Central memory CD8-positive, alpha-beta T cell (primary cell): ENCODE measurements around the gene KRT2.
"Not testable (repeated sequence)": the region's sequence is repeated elsewhere in the genome, so short reads cannot be mapped to it uniquely, and the experiment has no call there.

Experiments
- ATAC-seq: fragments of 150-1000 bp; cut with Tn5 transposase; replicated peaks from 2 replicates; pipeline ENCODE4 v1.10.0; 2022; ENCODE audit warnings: mild to moderate bottlenecking, moderate FRiP score, moderate number of reproducible peaks; ENCODE audit not compliant: poor library complexity, severe bottlenecking; ENCODE audit errors: extremely low read depth
- DNase-seq, 2 donors: peaks; one replicate each; pipeline ENCODE4 v3.0.0; 2021; ENCODE audit warnings: low spot score in 2 of 2
- H3K27ac Mint-ChIP-seq: one replicate; pipeline ENCODE4 v1.8.0; 2022; ENCODE audit warnings: low read depth, mild to moderate bottlenecking, moderate library complexity, mixed read lengths
- H3K27me3 Mint-ChIP-seq: one replicate; pipeline ENCODE4 v1.8.0; 2022; ENCODE audit warnings: mixed read lengths
- H3K36me3 Mint-ChIP-seq: one replicate; pipeline ENCODE4 v1.8.0; 2022; ENCODE audit warnings: mild to moderate bottlenecking, moderate library complexity, mixed read lengths; ENCODE audit not compliant: insufficient read depth
- H3K4me1 Mint-ChIP-seq: one replicate; pipeline ENCODE4 v1.8.0; 2022; ENCODE audit warnings: mixed read lengths
- H3K4me3 Mint-ChIP-seq: one replicate; pipeline ENCODE4 v1.8.0; 2022; ENCODE audit warnings: mild to moderate bottlenecking, moderate library complexity, mixed read lengths
- H3K9me3 Mint-ChIP-seq: one replicate; pipeline ENCODE4 v1.8.0; 2022; ENCODE audit warnings: mixed read lengths

Gene KRT2

DNA sequence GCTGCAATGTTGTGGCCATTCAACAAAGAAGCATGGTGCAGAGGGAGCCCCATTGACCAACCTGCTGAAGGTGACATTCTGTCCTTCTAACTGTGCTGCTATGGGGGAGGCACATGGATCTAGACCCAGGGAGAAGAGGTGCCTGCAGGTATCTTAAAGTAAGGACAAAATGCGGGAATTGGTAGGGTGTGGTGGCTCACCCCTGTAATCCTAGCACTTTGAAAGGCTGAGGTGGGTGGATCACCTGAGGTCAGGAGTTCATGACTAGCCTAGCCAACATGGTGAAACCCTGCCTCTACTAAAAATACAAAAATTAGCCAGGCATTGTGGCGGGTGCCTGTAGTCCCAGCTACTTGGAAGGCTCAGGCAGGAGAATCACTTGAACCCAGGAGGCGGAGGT, 17.9 kb upstream of the KRT2 start:
- not testable (repeated sequence) for ATAC-seq, H3K9me3 Mint-ChIP-seq, H3K4me3 Mint-ChIP-seq, H3K36me3 Mint-ChIP-seq, H3K27ac Mint-ChIP-seq, DNase-seq, H3K4me1 Mint-ChIP-seq
- H3K27me3 Mint-ChIP-seq: peaks cover 16% of the 10 kb centered on the region

DNA sequence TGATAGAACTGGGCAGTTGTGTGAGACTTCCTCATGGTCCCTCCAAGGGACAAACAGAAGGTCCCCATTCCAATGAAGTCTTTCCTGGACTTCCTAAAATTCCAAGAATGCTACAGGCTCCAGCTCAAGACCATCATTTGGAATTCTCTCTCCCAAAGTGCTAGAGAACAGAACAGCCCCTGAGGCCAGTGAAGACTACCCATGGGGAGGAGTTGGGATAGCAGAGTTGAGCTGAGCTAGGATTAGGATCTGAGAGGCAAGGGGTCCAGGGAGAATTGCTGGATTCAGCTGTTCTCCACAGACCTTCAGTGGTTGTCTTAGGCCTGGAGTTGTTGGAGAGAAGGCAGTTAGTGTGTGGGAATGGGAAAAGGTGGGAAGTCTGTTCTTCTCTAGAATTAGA, 17.4 kb upstream of the KRT2 start:
- Mint-ChIP-seq H3K4me3 (no peak overlapping the region), H3K27ac (no peak overlapping the region), H3K27me3 (peaks cover 11% of the 10 kb centered on the region), H3K4me1 (peaks cover 2% of the 10 kb centered on the region), H3K36me3 (no peaks in the 10 kb centered on the region), H3K9me3 (no peaks in the 10 kb centered on the region)
- no peak for ATAC-seq
- DNase-seq: no peak

DNA sequence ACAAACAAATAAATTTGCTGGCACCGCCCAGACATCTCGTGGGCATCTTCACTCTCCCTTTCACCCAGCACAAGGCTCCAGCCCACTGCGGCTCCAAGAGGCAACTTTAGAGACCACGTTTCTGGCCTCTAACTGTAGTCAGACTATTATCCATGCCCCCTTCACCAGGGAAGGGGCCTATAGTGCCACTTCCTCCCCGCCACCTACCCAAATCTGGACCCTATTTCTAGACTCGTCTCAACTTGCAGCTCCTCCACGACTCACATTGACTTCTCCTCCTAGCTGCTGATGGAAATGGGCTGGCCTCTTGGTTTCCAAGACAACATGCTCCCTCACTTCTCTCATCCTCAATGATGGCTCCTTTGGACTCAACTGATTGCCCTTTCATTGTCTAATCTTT, 15.9 kb upstream of the KRT2 start:
- Mint-ChIP-seq H3K4me3 (no peak overlapping the region), H3K9me3 (no peaks in the 10 kb centered on the region), H3K27ac (no peak overlapping the region), H3K27me3 (no peaks in the 10 kb centered on the region), H3K4me1 (peaks cover 1% of the 10 kb centered on the region), H3K36me3 (no peaks in the 10 kb centered on the region)
- no peak for DNase-seq
- ATAC-seq: no peak

DNA sequence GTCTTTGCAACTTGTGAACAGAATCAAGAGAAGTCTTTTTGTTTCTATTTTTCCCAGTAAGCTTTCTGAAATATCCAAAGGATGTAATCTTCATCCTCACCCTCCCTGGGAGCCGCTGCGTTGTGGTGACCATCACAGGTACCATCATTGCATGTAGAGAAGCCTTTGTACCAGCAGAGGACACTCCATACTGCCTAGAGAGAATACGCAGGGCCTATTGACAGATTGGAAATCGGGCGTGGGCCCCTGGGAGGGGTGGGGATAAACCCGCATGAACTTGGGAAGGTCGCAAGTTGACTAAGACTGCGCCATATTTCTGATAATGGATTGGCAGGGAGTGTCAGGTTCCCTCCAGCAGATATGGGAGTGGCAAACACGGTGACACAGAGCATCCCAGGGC, 15.5 kb upstream of the KRT2 start:
- no peaks in the 10 kb centered on the region for H3K9me3 Mint-ChIP-seq
- ATAC-seq: no peak
- no peak overlapping the region for H3K27ac Mint-ChIP-seq

DNA sequence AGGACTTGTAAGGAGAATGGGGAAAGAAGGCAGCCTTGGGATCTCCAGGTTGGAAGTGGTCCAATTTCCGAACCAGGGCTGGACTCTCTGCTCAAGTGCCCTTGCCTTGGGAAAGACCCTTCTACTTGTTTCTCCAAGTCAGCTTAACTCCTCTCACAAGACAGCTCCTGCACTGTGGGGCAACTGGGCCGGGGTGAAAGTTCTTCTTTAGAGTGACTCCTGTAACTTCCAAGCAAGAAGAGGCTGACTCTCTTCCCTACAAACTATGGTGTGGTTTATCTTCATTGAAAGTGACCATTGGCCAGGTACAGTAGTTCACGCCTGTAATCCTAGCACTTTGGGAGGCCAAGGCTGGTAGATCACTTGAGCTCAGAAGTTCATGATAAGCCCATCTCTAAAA, 14.5 kb upstream of the KRT2 start:
- Mint-ChIP-seq H3K27ac (peak overlapping the region; percentile 63), H3K36me3 (no peaks in the 10 kb centered on the region), H3K27me3 (no peaks in the 10 kb centered on the region), H3K4me1 (peaks cover 14% of the 10 kb centered on the region), H3K4me3 (no peak overlapping the region), H3K9me3 (no peaks in the 10 kb centered on the region)
- ATAC-seq: no peak
- no peak for DNase-seq

More for the DNA sequence above, 15.5 kb upstream of the KRT2 start:
- Mint-ChIP-seq H3K36me3 (no peaks in the 10 kb centered on the region), H3K27me3 (no peaks in the 10 kb centered on the region), H3K4me1 (peaks cover 6% of the 10 kb centered on the region), H3K4me3 (no peak overlapping the region)
- DNase-seq: no peak

DNA sequence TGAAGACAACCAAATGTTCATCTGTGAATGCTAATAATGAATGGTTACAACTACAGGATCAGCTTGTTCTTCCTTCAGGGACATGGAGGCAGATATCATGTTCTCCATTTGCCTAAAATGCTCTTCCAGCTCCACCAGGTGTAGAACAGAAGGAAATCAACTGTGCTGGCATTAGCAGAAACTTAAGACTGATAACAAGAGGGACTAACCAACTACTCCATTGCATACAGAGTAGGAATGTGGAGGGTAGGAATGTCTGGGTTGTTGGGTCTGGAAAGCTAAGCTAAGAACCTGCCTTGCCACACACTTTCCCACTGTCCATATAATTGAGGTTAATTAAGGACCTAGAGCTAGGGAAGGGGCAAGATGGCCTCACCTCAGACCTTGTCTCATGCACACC, 11.4 kb upstream of the KRT2 start:
- Mint-ChIP-seq H3K27ac (no peak overlapping the region), H3K27me3 (no peaks in the 10 kb centered on the region), H3K9me3 (no peaks in the 10 kb centered on the region), H3K36me3 (no peaks in the 10 kb centered on the region), H3K4me3 (no peak overlapping the region), H3K4me1 (peaks cover 24% of the 10 kb centered on the region)
- no peak for DNase-seq
- ATAC-seq: no peak

DNA sequence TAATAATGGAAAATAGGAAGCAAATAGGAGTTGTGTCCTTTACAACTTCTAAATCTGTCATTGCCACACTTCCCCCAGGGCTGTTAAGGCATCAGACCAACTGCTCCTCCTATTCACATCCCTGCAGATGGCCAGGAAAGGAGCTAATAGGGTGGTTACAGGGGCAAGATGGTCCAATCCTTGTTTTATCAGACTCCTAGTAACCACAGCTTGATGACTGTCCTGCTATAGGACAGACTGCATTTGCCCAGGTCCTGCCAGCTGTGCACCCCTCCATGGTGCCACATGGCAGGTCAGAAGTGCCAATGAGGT, 10.9 kb upstream of the KRT2 start:
- H3K27ac Mint-ChIP-seq: no peak overlapping the region
- H3K4me1 Mint-ChIP-seq: peaks cover 24% of the 10 kb centered on the region
- no peaks in the 10 kb centered on the region for H3K36me3 Mint-ChIP-seq
- ATAC-seq (no peak), DNase-seq (no peak)
- H3K27me3 Mint-ChIP-seq: no peaks in the 10 kb centered on the region
- no peak overlapping the region for H3K4me3 Mint-ChIP-seq
- no peaks in the 10 kb centered on the region for H3K9me3 Mint-ChIP-seq

DNA sequence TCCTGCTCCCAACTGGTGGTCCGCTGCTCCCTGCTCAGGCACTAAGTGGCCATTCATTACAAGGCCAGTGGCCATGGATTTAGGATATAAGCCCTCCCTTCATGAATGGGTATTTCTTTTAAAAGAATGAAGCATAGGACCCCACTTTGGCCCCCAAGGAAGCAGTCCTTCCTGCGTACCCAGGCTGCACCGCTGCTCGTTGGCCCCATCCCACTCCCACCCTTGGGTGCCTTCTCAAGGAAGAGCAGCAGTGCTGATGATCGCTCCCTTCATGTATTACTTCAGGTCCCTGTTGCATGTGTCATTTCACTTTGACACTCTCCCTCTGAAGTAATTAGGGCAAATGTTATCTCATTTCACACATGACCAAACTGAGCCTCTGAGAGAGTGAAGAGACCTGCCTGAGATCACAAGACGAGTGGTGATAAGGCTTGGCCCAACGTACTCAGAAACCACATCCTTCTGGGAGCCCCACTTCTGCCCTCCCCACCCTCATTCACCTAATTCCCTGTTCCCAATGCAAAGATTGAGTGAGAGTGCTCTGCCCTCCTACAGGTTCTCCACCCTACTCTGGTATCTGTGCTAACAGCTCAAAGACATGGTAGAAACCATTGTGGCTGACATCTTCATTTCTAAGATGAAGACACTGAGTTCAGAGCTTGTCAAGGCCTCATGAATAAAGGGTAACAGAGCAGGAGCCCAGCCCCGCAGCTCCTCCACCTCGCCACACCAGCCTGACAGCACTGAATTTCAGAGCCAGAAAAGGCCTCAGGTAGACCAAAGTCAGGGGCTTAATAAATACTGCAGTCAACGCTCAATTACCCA, 10.3 kb upstream of the KRT2 start:
- Mint-ChIP-seq H3K27ac (no peak overlapping the region), H3K9me3 (no peaks in the 10 kb centered on the region), H3K4me1 (peaks cover 24% of the 10 kb centered on the region), H3K4me3 (no peak overlapping the region), H3K27me3 (no peaks in the 10 kb centered on the region), H3K36me3 (no peaks in the 10 kb centered on the region)
- DNase-seq (no peak), ATAC-seq (peak; percentile 54)

DNA sequence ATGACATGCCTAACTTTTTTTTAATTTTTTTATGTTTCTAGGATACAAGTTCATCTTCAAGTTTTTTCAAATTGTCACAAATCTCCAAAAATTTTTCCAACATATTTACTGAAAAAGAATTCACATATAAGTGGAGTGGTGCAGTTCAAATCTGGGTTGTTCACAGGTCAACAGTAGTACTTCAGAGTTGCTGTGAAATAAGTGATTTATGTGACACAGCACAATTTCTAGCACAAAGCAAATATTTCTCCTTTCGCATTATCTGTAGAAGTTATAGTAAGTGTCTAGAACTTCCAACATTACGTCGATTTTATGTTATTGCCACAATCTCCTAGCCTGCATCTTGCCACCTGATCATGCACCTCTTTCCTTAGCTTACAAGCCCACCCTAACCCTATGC, 9.7 kb upstream of the KRT2 start:
- ATAC-seq: no peak
- H3K36me3 Mint-ChIP-seq: no peaks in the 10 kb centered on the region
- H3K4me1 Mint-ChIP-seq: peaks cover 24% of the 10 kb centered on the region
- no peaks in the 10 kb centered on the region for H3K27me3 Mint-ChIP-seq
- no peak overlapping the region for H3K27ac Mint-ChIP-seq
- no peak for DNase-seq
- no peak overlapping the region for H3K4me3 Mint-ChIP-seq
- no peaks in the 10 kb centered on the region for H3K9me3 Mint-ChIP-seq

DNA sequence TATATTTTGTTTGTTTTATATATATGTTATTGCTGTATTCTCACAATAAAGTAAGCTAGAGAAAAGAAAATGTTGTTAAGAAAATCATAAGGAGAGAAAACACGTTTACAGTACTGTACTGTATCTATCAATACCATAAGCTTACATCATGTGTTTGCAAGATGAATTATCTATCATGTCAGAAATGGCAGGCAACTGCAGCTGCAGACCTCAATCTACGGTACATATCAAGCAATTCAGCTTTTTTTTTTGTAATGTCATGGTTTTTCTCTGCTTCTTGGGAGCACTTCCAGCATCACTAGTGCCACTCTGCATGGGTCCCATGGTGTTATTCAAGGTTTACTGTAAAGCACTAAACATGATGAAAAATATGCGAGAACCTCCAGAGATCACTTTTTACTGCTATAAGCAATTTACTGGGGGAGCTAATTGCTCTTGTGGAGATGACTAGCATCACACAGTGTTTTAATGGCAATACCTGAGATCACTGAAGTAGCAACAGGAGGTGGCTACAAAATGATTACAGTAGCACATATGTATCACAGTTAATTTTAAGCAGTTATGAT, 9.0 kb upstream of the KRT2 start:
- Mint-ChIP-seq H3K9me3 (no peaks in the 10 kb centered on the region), H3K36me3 (no peaks in the 10 kb centered on the region), H3K27me3 (no peaks in the 10 kb centered on the region), H3K27ac (no peak overlapping the region), H3K4me3 (no peak overlapping the region), H3K4me1 (peaks cover 24% of the 10 kb centered on the region)
- ATAC-seq (no peak), DNase-seq (no peak)

DNA sequence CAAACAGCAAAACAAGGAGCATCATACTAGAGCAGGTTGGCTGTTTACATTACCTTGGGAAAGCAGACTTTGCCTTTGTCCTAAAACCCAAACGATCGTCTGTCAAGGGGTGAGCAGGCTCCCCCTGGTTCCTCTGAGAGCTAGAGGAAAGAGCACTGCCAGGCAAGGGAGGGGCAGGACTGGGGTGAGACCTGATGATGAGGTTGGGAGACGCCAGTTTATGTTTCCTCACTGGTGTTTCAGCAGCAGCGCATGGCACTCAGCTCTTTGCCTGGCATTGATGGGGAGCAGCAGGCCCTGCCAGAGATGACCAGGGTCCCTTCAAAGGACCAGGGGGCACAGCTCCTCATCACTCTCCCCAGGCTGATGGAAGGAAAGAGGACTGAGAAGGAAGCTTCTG, 7.9 kb upstream of the KRT2 start:
- H3K4me1 Mint-ChIP-seq: peaks cover 24% of the 10 kb centered on the region
- H3K4me3 Mint-ChIP-seq: no peak overlapping the region
- no peaks in the 10 kb centered on the region for H3K27me3 Mint-ChIP-seq
- no peaks in the 10 kb centered on the region for H3K9me3 Mint-ChIP-seq
- no peaks in the 10 kb centered on the region for H3K36me3 Mint-ChIP-seq
- H3K27ac Mint-ChIP-seq: peak overlapping the region; percentile 8
- ATAC-seq: no peak
- no peak for DNase-seq

DNA sequence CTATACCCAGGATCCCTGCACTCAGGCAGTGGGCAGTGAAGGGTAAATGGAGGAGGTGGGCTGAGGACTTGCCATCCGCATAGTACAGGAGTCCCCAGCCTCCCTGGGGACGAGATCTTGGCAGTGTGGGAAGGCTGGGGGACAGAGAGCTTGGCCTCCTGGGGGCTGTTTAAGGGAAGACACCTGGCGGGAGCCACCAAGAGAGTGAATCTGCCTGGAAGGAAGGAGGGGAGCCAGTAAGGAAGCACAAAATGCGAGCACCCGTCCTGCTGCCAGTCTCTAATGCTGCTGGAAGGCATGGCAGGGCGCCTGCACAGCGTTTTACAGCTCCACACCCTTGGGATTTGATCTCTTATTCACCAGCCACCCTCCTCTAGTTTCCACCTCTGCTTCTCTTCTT, 7.4 kb upstream of the KRT2 start:
- Mint-ChIP-seq H3K4me1 (peaks cover 24% of the 10 kb centered on the region), H3K27me3 (no peaks in the 10 kb centered on the region), H3K9me3 (no peaks in the 10 kb centered on the region), H3K36me3 (no peaks in the 10 kb centered on the region), H3K27ac (peak overlapping the region; percentile 8), H3K4me3 (no peak overlapping the region)
- no peak for ATAC-seq
- DNase-seq: no peak

DNA sequence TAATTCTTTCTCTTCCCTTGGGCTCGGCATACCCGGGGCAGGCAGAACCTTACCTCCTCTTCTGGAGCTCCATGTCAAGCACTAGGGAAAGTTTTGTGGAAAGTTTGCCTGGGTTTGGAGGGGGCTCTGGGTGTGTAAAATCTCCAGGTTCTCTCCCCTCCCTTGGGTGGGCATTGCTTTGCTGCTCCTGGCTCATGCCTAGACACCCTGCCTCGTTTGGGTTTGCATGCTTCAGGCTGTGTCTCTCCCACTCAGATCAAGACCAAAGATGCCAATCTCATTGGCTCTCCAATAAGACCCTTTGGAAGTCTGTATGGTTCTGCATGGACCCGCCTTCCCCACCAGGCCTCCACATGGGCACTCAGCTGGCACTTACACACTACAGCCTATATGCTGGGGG, 6.2 kb upstream of the KRT2 start:
- Mint-ChIP-seq H3K27ac (no peak overlapping the region), H3K27me3 (no peaks in the 10 kb centered on the region), H3K36me3 (no peaks in the 10 kb centered on the region), H3K4me1 (peaks cover 24% of the 10 kb centered on the region), H3K4me3 (no peak overlapping the region), H3K9me3 (no peaks in the 10 kb centered on the region)
- no peak for DNase-seq
- ATAC-seq: no peak
